ENCODE results near the gene RRAGB.

The RRAGB gene

DNA sequence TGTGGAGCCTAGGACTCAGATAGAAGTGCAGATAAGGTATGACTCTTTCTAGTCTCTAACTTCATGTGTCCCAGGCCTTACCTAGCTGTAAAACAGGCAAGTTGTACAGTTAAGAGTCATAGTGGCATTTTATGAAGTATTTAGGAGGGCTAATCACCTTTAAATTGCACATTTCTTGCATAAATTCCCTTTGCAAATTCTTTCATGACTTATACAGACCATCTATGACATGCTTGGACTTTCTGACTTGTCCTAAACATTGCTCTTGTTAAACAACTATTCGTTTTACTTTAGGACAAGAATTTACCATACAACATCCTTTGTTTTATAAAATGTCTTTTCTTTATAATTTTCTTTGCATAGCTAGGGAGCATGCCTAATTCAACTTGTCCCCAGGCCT lies 7.8 kb upstream of the RRAGB start:
- no peak for TF ChIP-seq CTCF (IDR thresholded peaks at IDR 0.05; ENCODE audit: control insufficient read depth, insufficient read depth, low read depth, low read length, missing control alignments)
- DNase-seq (ENCODE audit: low read depth): no peak
- H3K4me3 ChIP-seq (ENCODE audit: control insufficient read depth, low read depth, low read length): no peak overlapping the region

GRCh38 chrX:55710701-55711100 lies 6.8 kb upstream of the RRAGB start:
- peak; percentile 17 for DNase-seq (ENCODE audit: low read depth)
- H3K4me3 ChIP-seq (ENCODE audit: control insufficient read depth, low read depth, low read length): no peak overlapping the region
- TF ChIP-seq CTCF (IDR thresholded peaks at IDR 0.05; ENCODE audit: control insufficient read depth, insufficient read depth, low read depth, low read length, missing control alignments): no peak

DNA sequence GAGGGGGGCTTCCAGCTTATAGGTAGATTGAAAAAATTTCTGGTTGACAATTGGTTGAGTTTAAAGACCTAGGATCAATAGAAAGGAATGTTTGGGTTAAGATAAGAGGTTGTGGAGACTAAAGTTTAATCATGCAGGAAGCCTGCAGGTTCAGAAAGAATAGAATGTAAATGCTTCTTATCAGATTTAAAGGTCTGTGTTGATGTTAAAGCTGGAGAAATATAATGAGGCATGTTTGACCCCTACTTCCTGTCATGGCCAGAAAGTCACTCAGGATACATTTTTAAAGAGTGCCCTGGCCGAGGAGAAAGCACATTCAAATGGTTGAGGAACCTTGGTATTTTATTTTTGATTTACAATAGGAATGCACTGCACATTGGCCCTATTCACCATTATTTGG lies 3.9 kb upstream of the RRAGB start:
- DNase-seq (ENCODE audit: low read depth): no peak
- TF ChIP-seq CTCF (IDR thresholded peaks at IDR 0.05; ENCODE audit: control insufficient read depth, insufficient read depth, low read depth, low read length, missing control alignments): no peak
- H3K4me3 ChIP-seq (ENCODE audit: control insufficient read depth, low read depth, low read length): no peak overlapping the region

- DNase-seq (ENCODE audit: low read depth): no peak
- no peak overlapping the region for H3K4me3 ChIP-seq (ENCODE audit: control insufficient read depth, low read depth, low read length)
- TF ChIP-seq CTCF (IDR thresholded peaks at IDR 0.05; ENCODE audit: control insufficient read depth, insufficient read depth, low read depth, low read length, missing control alignments): no peak
These were observed 3.4 kb upstream of the RRAGB start for GRCh38 chrX:55714161-55714560.

GRCh38 chrX:55715847-55716246 lies 1.7 kb upstream of the RRAGB start:
- no peak for DNase-seq (ENCODE audit: low read depth)
- no peak for TF ChIP-seq CTCF (IDR thresholded peaks at IDR 0.05; ENCODE audit: control insufficient read depth, insufficient read depth, low read depth, low read length, missing control alignments)
- H3K4me3 ChIP-seq (ENCODE audit: control insufficient read depth, low read depth, low read length): no peak overlapping the region

GRCh38 chrX:55716937-55717336 lies 612 bp upstream of the RRAGB start:
- DNase-seq (ENCODE audit: low read depth): no peak
- no peak overlapping the region for H3K4me3 ChIP-seq (ENCODE audit: control insufficient read depth, low read depth, low read length)
- TF ChIP-seq CTCF (IDR thresholded peaks at IDR 0.05; ENCODE audit: control insufficient read depth, insufficient read depth, low read depth, low read length, missing control alignments): no peak

- no peak overlapping the region for H3K4me3 ChIP-seq (ENCODE audit: control insufficient read depth, low read depth, low read length)
- no peak for TF ChIP-seq CTCF (IDR thresholded peaks at IDR 0.05; ENCODE audit: control insufficient read depth, insufficient read depth, low read depth, low read length, missing control alignments)
- DNase-seq (ENCODE audit: low read depth): no peak
These were observed 14.3 kb downstream of the RRAGB start for GRCh38 chrX:55731826-55732225.

Data from AG09309 (cell line).